Suprapubic skin (tissue), 4 donors: ENCODE results near the gene LEFTY2. TPM values are rescaled to one million over a fixed set of nuclear protein-coding genes. Genes with fewer than 3 reads are reported as not detected.

Source experiments
- DNase-seq, 2 donors: peaks; one replicate each; pipeline ENCODE4 v3.0.0-alpha.2; 2019; ENCODE audit warnings: low spot score in 2 of 2
- H3K27ac ChIP-seq: fragments of 200-600 bp; sonication (generic); one replicate; pipeline ENCODE4 v1.5.1; 2019
- H3K27me3 ChIP-seq: fragments of 200-600 bp; sonication (generic); one replicate; pipeline ENCODE4 v1.5.1; 2019
- H3K36me3 ChIP-seq: fragments of 200-600 bp; sonication (generic); one replicate; pipeline ENCODE4 v1.5.1; 2019
- H3K4me1 ChIP-seq: fragments of 200-600 bp; sonication (generic); one replicate; pipeline ENCODE4 v1.5.1; 2019
- H3K4me3 ChIP-seq: fragments of 200-600 bp; sonication (generic); one replicate; pipeline ENCODE4 v1.5.1; 2019; ENCODE audit warnings: mild to moderate bottlenecking
- H3K9me3 ChIP-seq: fragments of 200-600 bp; sonication (generic); one replicate; pipeline ENCODE4 v1.5.1; 2019
- CTCF ChIP-seq, 2 donors: fragments of 200-600 bp in 1 of 2; fragments of 450-650 bp in 1 of 2; sonication (generic) in 1 of 2; IDR thresholded peaks; one replicate each; pipeline ENCODE4 v1.5.1; 2016 to 2019; ENCODE audit warnings: antibody characterized with exemption in 2 of 2, mild to moderate bottlenecking in 1 of 2, moderate library complexity in 1 of 2
- EP300 ChIP-seq: sonication (generic); formaldehyde crosslinking; IDR thresholded peaks from one replicate; pipeline ENCODE4 v1.6.1; 2017; ENCODE audit warnings: antibody characterized with exemption
- POLR2A ChIP-seq, 2 donors: fragments of 450-650 bp; IDR thresholded peaks; one replicate each; pipeline ENCODE4 v1.6.1; 2017; ENCODE audit warnings: antibody characterized with exemption in 2 of 2, mild to moderate bottlenecking in 2 of 2, moderate library complexity in 2 of 2
- POLR2AphosphoS5 ChIP-seq, 3 donors: sonication (generic); formaldehyde crosslinking; IDR thresholded peaks; one replicate each; pipeline ENCODE4 v1.6.1; 2017; ENCODE audit warnings: antibody characterized with exemption in 3 of 3
- WGBS: methylation state at CpG from one replicate; pipeline ENCODE4 v1.1.5; 2018; 5-methylcytosine and 5-hydroxymethylcytosine counted together
- total RNA-seq, 4 donors: library from RNA; depleted of rRNA; stranded (reverse); fragments of >200 nt; gene quantifications; one replicate each; pipeline ENCODE4 v1.1.0, GENCODE V29; 2016

LEFTY2 gene
- total RNA-seq, 4 donors from 2014 or later, result 0.26 TPM; not detected in 3

- DNase-seq, result no peak
- Histone ChIP-seq H3K4me1 (peaks cover 19% of the 10 kb centered on the region), H3K9me3 (no peaks in the 10 kb centered on the region), H3K27ac (no peak overlapping the region), H3K4me3 (no peak overlapping the region), H3K27me3 (no peaks in the 10 kb centered on the region), H3K36me3 (peaks cover 7% of the 10 kb centered on the region)
- TF ChIP-seq POLR2A (IDR thresholded peaks at IDR 0.05) (no peak), EP300 (no peak), CTCF (IDR thresholded peaks at IDR 0.05) (no peak), POLR2AphosphoS5 (IDR thresholded peaks at IDR 0.05) (no peak)
- 91% methylated on average over 4 of the region's 6 CpGs for WGBS
Measured at GRCh38 chr1:225914391-225914790, 26.6 kb downstream of the LEFTY2 start.

- no peak for DNase-seq
Measured at GRCh38 chr1:225911191-225912130, 29.6 kb downstream of the LEFTY2 start.

GRCh38 chr1:225909477-225909876 is 31.5 kb downstream of the LEFTY2 start:
- Histone ChIP-seq H3K36me3 (no peaks in the 10 kb centered on the region), H3K4me3 (no peak overlapping the region), H3K9me3 (no peaks in the 10 kb centered on the region), H3K27me3 (no peaks in the 10 kb centered on the region), H3K27ac (no peak overlapping the region), H3K4me1 (peaks cover 6% of the 10 kb centered on the region)
- 100% methylated on average over 1 of the region's 1 CpG for WGBS
- no peak for DNase-seq
- no peak for TF ChIP-seq EP300
- TF ChIP-seq POLR2AphosphoS5 (IDR thresholded peaks at IDR 0.05), result no peak
- no peak for TF ChIP-seq CTCF (IDR thresholded peaks at IDR 0.05)
- TF ChIP-seq POLR2A (IDR thresholded peaks at IDR 0.05), result no peak

More at GRCh38 chr1:225911191-225912130, 29.6 kb downstream of the LEFTY2 start:
- Histone ChIP-seq H3K4me1 (peaks cover 13% of the 10 kb centered on the region), H3K4me3 (no peak overlapping the region), H3K36me3 (peaks cover 7% of the 10 kb centered on the region), H3K27me3 (no peaks in the 10 kb centered on the region), H3K27ac (no peak overlapping the region), H3K9me3 (no peaks in the 10 kb centered on the region)
- 57% methylated on average over 41 of the region's 53 CpGs for WGBS
- TF ChIP-seq CTCF (IDR thresholded peaks at IDR 0.05) (peak; percentile 40 to 87), POLR2AphosphoS5 (IDR thresholded peaks at IDR 0.05) (no peak)

- 66% methylated on average over 2 of the region's 2 CpGs for WGBS
- no peak for TF ChIP-seq EP300
- no peak for TF ChIP-seq POLR2A (IDR thresholded peaks at IDR 0.05)
- no peak for TF ChIP-seq POLR2AphosphoS5 (IDR thresholded peaks at IDR 0.05)
- TF ChIP-seq CTCF (IDR thresholded peaks at IDR 0.05), result no peak
- no peaks in the 10 kb centered on the region for H3K36me3 ChIP-seq
Measured at GRCh38 chr1:225908773-225909172, 32.2 kb downstream of the LEFTY2 start.

GRCh38 chr1:225908013-225908640 is 32.9 kb downstream of the LEFTY2 start:
- no peaks in the 10 kb centered on the region for H3K27me3 ChIP-seq
- 83% methylated on average over 5 of the region's 5 CpGs for WGBS
- no peak for DNase-seq
- H3K4me3 ChIP-seq, result no peak overlapping the region
- no peak for TF ChIP-seq EP300
- no peak for TF ChIP-seq CTCF (IDR thresholded peaks at IDR 0.05)
- TF ChIP-seq POLR2A (IDR thresholded peaks at IDR 0.05), result no peak
- no peak for TF ChIP-seq POLR2AphosphoS5 (IDR thresholded peaks at IDR 0.05)
- H3K4me1 ChIP-seq, result peaks cover 6% of the 10 kb centered on the region
- H3K36me3 ChIP-seq, result no peaks in the 10 kb centered on the region
- H3K9me3 ChIP-seq, result no peaks in the 10 kb centered on the region
- H3K27ac ChIP-seq, result no peak overlapping the region

More at GRCh38 chr1:225908773-225909172, 32.2 kb downstream of the LEFTY2 start:
- Histone ChIP-seq H3K4me3 (no peak overlapping the region), H3K27me3 (no peaks in the 10 kb centered on the region), H3K9me3 (no peaks in the 10 kb centered on the region), H3K27ac (no peak overlapping the region), H3K4me1 (peaks cover 6% of the 10 kb centered on the region)
- no peak for DNase-seq
